22Rv1 (cell line): Measurements from ENCODE around the gene CRADD.

ENCODE experiments used
- ZFX ChIP-seq: fragments of 450-650 bp; IDR thresholded peaks from 2 replicates; pipeline ENCODE4 v1.6.1; 2017; ENCODE audit warnings: antibody characterized with exemption, borderline replicate concordance
- TF ChIP-seq, protein P1 (sequence below): fragments of 450-650 bp; IDR thresholded peaks from 2 replicates; pipeline ENCODE4 v1.5.1; 2017; ENCODE audit warnings: mild to moderate bottlenecking

DNA sequence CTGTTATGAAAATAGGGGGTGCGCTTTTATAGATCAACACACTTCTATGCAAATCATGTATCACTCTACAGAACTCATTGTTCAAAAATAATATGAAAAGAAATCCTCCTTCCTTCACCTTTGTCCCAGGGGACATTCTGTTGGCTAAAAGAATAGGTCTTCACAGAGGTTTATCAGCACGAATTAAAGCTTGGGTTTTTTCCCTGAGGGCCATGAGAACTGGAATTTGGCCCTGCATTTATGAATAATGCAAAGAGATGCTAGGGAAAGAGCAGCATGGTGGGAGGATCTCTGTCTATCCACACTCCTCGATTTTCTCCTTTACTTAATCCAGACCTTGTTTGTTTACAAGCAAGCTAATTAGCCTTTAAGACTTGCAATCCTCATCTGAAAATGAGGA is 16.2 kb upstream of the CRADD start:
- TF ChIP-seq, protein P1, sequence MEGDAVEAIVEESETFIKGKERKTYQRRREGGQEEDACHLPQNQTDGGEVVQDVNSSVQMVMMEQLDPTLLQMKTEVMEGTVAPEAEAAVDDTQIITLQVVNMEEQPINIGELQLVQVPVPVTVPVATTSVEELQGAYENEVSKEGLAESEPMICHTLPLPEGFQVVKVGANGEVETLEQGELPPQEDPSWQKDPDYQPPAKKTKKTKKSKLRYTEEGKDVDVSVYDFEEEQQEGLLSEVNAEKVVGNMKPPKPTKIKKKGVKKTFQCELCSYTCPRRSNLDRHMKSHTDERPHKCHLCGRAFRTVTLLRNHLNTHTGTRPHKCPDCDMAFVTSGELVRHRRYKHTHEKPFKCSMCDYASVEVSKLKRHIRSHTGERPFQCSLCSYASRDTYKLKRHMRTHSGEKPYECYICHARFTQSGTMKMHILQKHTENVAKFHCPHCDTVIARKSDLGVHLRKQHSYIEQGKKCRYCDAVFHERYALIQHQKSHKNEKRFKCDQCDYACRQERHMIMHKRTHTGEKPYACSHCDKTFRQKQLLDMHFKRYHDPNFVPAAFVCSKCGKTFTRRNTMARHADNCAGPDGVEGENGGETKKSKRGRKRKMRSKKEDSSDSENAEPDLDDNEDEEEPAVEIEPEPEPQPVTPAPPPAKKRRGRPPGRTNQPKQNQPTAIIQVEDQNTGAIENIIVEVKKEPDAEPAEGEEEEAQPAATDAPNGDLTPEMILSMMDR: no peak
- TF ChIP-seq ZFX: no peak
